ENCODE results near the gene PNKP. TPM values are rescaled to one million over a fixed set of nuclear protein-coding genes. Genes with fewer than 3 reads are reported as not detected.

PNKP gene
- total RNA-seq, 1 experiment from 2014 or later, result 141 TPM

DNA sequence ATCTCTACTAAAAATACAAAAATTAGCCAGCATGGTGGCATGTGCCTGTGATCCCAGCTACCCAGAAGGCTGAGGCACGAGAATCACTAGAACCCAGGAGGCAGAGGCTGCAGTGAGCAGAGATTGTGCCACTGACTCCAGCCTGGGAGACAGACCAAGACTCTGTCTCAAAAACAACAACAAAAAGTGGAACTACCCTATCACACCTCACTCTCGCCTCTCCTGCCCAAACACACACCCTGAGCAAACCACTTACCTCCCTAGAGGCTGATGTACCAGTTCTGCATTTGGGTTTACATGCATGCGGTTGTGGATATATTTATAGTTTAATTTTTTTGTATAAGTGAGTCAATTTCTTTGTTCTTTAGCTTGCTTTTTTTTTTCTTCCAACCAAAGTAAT is 24.1 kb downstream of the PNKP start:
- intact Hi-C loops (cut with micrococcal nuclease), result no loop called here
- DNase-seq (no peak), ATAC-seq (no peak)
- no peak overlapping the region for H3K4me2 ChIP-seq (ENCODE audit: low read length)
- H3K27ac ChIP-seq (ENCODE audit: low read length), result no peak overlapping the region
- no peaks in the 10 kb centered on the region for H3K27me3 ChIP-seq (ENCODE audit: low read length)
- no TSS peak for BruUV-seq (replicated peaks)
- H3K36me3 ChIP-seq (ENCODE audit: low read depth, low read length), result peaks cover 7% of the 10 kb centered on the region
- H3K4me1 ChIP-seq (ENCODE audit: insufficient read depth, low read length), result peaks cover 6% of the 10 kb centered on the region
- no peaks in the 10 kb centered on the region for H4K20me1 ChIP-seq (ENCODE audit: low read length)
- POLR2A ChIA-PET (ENCODE audit: unreplicated experiment), result no interaction called here
- H3K4me3 ChIP-seq (ENCODE audit: low read length), result no peak overlapping the region
- no peaks in the 10 kb centered on the region for H3F3A ChIP-seq (ENCODE audit: low read length, unreplicated experiment)
- TF ChIP-seq EZH2phosphoT487 (IDR thresholded peaks at IDR 0.05; ENCODE audit: borderline replicate concordance, low read length), result no peak
- TF ChIP-seq EZH2 (IDR thresholded peaks at IDR 0.05; ENCODE audit: low read length, unreplicated experiment), result no peak
- TF ChIP-seq, protein P1, sequence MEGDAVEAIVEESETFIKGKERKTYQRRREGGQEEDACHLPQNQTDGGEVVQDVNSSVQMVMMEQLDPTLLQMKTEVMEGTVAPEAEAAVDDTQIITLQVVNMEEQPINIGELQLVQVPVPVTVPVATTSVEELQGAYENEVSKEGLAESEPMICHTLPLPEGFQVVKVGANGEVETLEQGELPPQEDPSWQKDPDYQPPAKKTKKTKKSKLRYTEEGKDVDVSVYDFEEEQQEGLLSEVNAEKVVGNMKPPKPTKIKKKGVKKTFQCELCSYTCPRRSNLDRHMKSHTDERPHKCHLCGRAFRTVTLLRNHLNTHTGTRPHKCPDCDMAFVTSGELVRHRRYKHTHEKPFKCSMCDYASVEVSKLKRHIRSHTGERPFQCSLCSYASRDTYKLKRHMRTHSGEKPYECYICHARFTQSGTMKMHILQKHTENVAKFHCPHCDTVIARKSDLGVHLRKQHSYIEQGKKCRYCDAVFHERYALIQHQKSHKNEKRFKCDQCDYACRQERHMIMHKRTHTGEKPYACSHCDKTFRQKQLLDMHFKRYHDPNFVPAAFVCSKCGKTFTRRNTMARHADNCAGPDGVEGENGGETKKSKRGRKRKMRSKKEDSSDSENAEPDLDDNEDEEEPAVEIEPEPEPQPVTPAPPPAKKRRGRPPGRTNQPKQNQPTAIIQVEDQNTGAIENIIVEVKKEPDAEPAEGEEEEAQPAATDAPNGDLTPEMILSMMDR (conservative IDR thresholded peaks at IDR 0.05; ENCODE audit: low read depth, low read length), result no peak
- no peaks in the 10 kb centered on the region for H3K9me2 ChIP-seq (replicated peaks; ENCODE audit: low read length)
- no peak overlapping the region for H3K9ac ChIP-seq (ENCODE audit: low read length)
- H2AFZ ChIP-seq (ENCODE audit: low read length), result no peak overlapping the region
- CTCF ChIA-PET, result no interaction called here
- H3K9me3 ChIP-seq (ENCODE audit: low read length), result no peaks in the 10 kb centered on the region
- H3K79me2 ChIP-seq (ENCODE audit: low read length), result no peaks in the 10 kb centered on the region

DNA sequence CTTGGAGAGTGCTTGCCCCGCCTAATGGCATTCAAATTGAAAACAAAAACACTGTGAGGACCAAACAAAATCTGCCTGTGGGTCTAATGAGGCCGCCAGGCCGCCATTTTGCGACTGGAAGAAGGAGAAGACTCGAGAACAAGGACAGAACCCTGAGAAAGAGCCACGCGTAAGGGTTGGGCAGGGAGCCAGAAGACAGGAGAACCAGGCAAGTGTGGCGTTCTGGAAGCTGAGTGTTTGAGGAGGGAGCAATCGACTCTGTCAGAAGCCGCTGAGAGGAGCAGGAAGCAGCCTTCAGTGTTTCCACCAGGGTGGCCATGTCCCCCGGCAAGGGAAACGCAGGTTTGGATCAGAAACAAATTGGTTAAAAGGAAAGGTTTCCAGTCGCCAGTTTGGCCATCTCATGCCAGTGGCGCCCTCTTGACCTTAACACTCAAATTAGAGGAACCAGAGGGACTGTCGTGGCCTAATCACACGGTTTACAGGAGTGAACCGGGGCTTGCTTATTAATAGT is 26.6 kb downstream of the PNKP start:
- H3K4me1 ChIP-seq (ENCODE audit: insufficient read depth, low read length), result no peaks in the 10 kb centered on the region
- H3K4me2 ChIP-seq (ENCODE audit: low read length), result no peak overlapping the region
- DNase-seq (no peak), ATAC-seq (no peak)
- no peaks in the 10 kb centered on the region for H3K9me3 ChIP-seq (ENCODE audit: low read length)
- no peak overlapping the region for H3K4me3 ChIP-seq (ENCODE audit: low read length)
- H3K79me2 ChIP-seq (ENCODE audit: low read length), result no peaks in the 10 kb centered on the region
- CTCF ChIA-PET, result no interaction called here
- no TSS peak for BruUV-seq (replicated peaks)
- no peak overlapping the region for H3K9ac ChIP-seq (ENCODE audit: low read length)
- no peaks in the 10 kb centered on the region for H4K20me1 ChIP-seq (ENCODE audit: low read length)
- no peaks in the 10 kb centered on the region for H3K27me3 ChIP-seq (ENCODE audit: low read length)
- TF ChIP-seq EZH2 (IDR thresholded peaks at IDR 0.05; ENCODE audit: low read length, unreplicated experiment) (no peak), EZH2phosphoT487 (IDR thresholded peaks at IDR 0.05; ENCODE audit: borderline replicate concordance, low read length) (no peak)
- TF ChIP-seq, protein P1 (conservative IDR thresholded peaks at IDR 0.05; ENCODE audit: low read depth, low read length), result no peak
- no peaks in the 10 kb centered on the region for H3F3A ChIP-seq (ENCODE audit: low read length, unreplicated experiment)
- H3K27ac ChIP-seq (ENCODE audit: low read length), result no peak overlapping the region
- POLR2A ChIA-PET (ENCODE audit: unreplicated experiment), result no interaction called here
- no peak overlapping the region for H2AFZ ChIP-seq (ENCODE audit: low read length)
- H3K9me2 ChIP-seq (replicated peaks; ENCODE audit: low read length), result no peaks in the 10 kb centered on the region
- H3K36me3 ChIP-seq (ENCODE audit: low read depth, low read length), result peaks cover 12% of the 10 kb centered on the region
- intact Hi-C loops (cut with micrococcal nuclease), result no loop called here

DNA sequence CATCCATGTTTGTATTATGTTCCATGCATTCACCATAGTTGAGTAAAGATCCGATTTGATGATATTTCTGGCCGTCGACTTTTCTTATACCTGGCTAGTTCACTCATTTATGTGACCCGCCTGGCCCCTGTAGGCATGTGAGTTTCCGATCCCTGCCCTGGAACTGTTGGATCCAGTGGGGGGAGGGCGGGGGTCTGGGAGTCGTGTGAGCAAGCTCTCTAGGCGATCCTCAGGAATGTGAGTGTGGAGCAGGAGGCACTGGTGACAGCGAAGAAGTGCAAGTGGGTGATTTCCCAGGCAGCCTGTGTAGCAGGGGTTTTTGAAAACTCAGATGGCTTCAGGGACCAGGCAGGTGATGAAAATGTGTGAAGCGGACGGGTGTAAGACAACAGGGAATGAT is 27.1 kb downstream of the PNKP start:
- Histone ChIP-seq H3K4me3 (ENCODE audit: low read length) (no peak overlapping the region), H4K20me1 (ENCODE audit: low read length) (no peaks in the 10 kb centered on the region), H3K4me2 (ENCODE audit: low read length) (no peak overlapping the region), H3K27ac (ENCODE audit: low read length) (no peak overlapping the region), H3F3A (ENCODE audit: low read length, unreplicated experiment) (no peaks in the 10 kb centered on the region), H3K79me2 (ENCODE audit: low read length) (no peaks in the 10 kb centered on the region), H3K36me3 (ENCODE audit: low read depth, low read length) (peaks cover 15% of the 10 kb centered on the region), H3K27me3 (ENCODE audit: low read length) (no peaks in the 10 kb centered on the region), H3K4me1 (ENCODE audit: insufficient read depth, low read length) (no peaks in the 10 kb centered on the region), H3K9me3 (ENCODE audit: low read length) (no peaks in the 10 kb centered on the region), H3K9ac (ENCODE audit: low read length) (no peak overlapping the region), H3K9me2 (replicated peaks; ENCODE audit: low read length) (no peaks in the 10 kb centered on the region), H2AFZ (ENCODE audit: low read length) (no peak overlapping the region)
- no peak for DNase-seq
- POLR2A ChIA-PET (ENCODE audit: unreplicated experiment), result no interaction called here
- no peak for TF ChIP-seq EZH2 (IDR thresholded peaks at IDR 0.05; ENCODE audit: low read length, unreplicated experiment)
- CTCF ChIA-PET, result no interaction called here
- BruUV-seq (replicated peaks), result no TSS peak
- no peak for ATAC-seq
- intact Hi-C loops (cut with micrococcal nuclease), result no loop called here

All from PC-3 (cell line).